GM18868 (cell line): Measurements from ENCODE around the gene SLIT1.

Source experiments
- ATAC-seq: cut with Tn5 transposase; IDR thresholded peaks from one replicate; pipeline ENCODE4 v1.9.1; 2021; ENCODE audit warnings: mild to moderate bottlenecking, moderate library complexity; ENCODE audit not compliant: unreplicated experiment

The SLIT1 gene

DNA sequence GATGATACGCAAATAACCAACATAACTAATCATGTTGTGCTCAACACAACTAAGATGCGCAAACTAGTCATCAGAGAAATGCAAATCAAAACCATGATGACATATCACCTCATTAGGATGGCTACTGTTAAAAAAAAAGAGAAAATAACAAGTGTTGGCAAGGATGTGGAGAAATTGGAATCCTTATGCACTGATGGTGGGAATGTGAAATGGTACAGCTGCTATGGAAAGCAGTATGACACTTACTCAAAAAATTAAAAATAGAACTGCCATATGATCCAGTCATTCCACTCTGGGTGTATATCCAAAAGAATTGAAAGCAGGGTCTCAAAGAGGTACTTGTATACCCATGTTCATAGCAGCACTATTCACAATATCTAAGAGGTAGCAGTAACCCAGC is 42.9 kb downstream of the SLIT1 start:
- ATAC-seq = no peak

DNA sequence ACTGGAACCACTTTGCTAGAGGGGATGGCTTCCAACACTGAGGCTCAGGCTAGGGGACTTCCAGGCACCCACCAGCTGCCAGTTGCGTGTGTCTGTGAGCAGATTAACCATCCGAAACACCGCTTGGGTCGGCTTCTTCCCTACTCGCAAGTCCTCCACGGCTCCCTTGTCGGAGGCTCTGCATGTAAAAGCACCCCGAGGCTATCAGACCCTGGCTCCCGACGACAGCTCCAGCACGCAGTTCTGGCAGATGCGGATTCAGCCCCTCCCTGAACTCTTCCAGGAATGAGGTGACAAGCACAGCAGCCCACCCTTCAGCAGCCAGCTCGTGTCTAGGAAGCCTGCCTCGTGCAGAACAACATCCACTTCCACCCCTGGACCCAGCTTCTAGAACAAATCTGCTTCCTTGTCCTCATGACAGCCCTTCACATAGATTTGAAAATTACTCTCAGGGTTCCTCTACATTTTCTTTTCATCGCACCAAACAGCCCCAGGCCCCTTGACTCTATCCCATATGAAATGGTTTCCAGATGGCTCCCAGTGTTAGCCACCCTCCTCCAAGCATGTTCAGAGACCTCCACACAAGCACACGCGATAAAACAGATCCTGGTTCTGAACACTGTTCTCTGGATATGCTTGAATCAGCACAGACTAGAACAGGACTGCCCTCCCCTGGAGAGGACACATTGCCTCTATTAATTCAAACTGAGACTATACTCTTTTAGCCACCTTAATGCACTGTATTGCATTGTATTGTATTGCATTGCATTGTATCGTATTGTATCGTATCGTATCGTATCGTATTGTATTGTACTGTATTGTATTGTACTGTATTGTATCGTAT is 44.6 kb downstream of the SLIT1 start:
- ATAC-seq = no peak

DNA sequence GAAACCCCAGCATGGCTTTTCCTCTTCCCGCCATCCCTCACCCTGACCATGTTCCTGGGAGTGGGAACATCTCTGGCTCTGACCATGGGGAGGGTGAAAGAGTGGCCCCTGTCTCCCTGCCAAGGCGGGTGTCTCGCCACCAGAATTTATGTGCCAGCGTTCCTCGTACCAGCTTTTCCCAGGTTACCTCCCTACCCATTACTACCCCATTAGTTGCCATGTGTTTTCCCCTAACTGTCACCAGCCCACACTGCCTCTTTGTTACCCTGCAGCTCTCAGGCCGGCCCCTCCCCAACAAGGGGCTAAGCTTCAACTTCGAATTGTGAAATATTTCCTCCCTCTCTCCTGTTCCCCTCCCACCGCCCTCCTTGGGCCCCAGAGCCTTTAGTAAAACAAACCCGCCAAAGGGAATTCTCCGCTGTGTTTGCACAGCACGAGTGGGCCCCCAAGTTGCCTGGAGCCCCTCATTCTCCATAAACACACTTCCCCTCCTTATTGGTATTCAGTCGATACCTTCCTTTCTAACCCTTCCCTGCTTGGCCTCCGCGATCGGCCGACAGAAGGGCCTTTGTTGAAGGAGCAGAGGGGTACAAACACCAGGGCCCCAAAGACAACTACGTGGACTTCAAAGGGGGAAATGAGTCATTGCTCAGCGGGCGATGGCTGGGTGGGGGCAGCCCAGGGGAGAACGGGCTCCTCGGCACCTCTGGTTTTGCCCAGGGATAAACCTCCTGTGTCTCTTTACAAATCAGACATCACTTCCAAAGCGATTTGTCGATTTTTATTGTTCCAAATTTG is 45.5 kb downstream of the SLIT1 start:
- ATAC-seq = no peak

DNA sequence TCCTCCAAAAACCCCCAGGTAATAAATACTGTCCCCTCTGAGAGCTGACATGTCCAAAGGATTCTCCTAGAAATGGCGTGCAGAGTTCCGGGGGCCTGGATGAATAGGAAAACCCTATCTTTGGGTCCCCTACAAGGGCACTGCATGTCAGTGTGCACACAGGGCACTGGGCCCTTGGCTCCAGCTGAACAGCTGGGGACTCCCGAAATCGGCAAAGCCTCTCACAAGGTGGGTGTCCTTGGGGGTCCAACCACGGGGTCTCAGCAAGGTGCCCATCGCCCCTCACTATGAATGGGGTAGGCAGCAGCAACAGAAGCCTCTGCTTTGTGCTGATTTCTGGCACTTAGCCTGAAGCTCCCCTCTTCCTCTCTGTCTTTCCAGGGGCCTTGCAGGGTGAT is 46.1 kb downstream of the SLIT1 start:
- ATAC-seq = no peak

DNA sequence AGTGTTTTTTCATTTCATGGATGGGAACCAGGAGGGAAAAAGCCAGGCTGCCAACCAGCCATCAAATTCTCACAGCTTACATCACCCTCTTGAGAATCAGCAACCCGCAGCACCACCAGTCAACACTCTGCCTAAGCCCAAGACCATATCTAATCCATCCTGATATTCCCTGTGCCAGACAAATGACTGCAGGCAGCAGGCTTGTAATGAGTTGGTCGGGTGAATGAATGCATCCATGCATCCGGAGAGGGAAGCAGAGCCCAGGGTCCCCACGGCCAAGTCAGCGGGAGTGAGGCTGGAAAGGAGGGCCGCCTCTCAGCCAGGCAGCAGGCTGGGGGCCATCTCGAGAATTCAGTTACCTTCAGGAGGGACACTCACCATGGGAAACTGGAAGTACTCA is 46.9 kb downstream of the SLIT1 start:
- no peak for ATAC-seq

DNA sequence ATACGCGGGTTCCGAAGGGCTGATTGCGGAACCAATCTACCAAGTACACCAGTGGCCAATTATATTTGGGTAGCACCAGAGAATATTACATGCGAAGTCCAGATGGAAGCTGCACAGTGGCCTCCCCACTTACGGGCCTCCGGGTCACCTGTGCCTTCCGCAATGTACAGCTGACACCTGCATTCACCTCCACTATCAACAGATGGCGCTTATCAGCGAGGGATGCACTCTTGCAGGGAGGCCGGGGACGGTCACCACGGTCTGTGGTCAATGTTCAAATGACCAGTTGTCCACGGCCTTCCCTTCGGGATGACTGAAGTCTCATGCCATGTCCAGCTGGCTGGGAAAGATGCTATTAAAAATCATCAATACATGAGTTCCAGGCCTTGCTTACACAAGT is 47.6 kb downstream of the SLIT1 start:
- no peak for ATAC-seq

DNA sequence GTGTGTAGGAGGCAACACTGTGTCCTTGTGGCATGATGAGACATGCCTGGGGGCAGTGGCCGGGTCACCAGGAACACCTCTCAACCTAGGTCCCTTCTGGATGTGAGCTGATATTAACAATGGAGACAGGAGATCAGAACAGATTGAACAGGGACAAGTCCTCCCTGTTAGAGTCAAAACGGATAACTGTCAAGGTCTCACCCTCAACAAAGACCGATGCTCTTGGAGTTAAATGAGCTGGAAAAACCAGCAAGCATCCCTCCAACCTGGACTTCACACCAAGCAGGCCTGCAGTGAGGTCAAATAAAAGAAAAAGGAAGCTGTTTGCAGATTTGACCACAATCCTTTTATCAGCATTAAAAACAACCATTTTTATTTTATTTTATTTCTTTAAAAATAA is 49.0 kb downstream of the SLIT1 start:
- ATAC-seq = no peak

DNA sequence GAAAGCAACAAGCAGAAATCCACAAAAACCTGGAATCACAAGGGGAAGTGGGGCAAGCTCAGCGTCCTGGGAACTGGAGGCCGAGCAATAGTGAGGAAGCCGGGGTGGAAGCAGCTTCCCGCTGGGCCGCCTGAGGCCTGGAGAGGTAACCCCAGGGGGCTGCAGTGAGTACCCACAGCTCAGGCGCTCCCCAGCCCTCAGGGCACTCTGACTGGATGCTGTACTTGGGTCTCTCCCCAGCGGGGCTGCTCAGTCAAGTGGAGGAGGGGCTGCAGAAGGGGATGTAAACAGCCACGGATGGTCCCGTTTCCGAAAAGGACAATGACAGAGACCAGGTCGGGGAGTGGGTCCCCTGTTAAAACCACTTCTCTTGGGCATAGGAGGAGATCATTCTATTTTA is 50.3 kb downstream of the SLIT1 start:
- no peak for ATAC-seq

DNA sequence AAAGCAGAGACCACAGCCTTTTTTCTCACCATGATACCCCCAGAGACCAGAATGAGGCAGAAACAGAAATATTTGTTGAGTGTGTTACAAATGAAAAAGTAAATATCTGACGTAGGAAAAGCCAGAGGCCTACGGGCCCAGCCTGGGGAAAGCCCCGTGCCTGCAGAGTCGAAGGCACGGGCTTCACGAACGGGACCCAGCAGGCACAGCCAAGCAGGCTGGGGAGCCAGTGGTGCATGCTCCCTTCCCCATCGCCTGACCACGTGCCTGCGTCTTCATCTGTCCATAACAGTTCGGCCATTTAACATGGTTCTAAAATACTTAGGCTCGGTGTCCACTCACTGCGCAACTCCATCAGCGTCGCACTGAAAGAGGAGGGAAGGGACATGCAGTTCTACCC is 50.8 kb downstream of the SLIT1 start:
- no peak for ATAC-seq

DNA sequence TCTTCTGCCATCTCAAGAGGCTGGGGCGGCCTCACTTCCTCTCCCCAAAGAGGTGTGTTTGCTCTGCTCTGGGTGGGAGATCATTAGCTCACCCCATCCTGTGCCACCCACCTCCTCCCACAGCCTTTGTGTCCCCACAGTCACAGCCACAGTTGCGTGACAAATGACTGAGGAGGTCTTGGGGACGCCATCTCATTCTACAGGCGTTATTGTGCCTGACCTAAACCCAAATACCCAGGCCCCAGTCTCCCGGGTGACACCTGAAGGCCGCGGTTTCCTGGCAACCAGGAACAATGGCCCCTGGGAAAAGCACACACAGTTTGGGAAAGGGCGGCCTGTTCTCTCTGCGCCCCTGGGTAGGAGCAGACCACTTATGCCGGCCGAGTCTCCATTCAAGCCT is 51.6 kb downstream of the SLIT1 start:
- no peak for ATAC-seq

DNA sequence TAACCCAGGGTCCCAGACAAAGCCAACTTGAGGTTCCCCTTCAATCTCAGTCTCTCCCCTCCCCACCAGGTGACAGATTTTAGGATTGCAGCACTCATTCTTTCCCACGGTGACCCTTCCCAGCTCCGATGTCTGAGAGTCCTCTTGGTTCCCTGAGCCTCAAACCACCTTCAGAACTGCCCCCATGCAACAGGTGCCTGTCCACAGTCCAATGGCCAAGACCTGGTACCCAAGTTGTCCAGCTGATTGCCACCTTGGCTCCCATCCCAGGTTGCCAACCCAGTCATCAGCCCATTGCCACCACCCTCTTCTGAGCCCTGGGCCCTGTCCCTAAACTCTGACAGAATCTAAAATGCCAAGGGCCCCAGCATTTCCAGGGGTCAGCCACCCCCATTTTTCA is 53.5 kb downstream of the SLIT1 start:
- ATAC-seq = no peak

DNA sequence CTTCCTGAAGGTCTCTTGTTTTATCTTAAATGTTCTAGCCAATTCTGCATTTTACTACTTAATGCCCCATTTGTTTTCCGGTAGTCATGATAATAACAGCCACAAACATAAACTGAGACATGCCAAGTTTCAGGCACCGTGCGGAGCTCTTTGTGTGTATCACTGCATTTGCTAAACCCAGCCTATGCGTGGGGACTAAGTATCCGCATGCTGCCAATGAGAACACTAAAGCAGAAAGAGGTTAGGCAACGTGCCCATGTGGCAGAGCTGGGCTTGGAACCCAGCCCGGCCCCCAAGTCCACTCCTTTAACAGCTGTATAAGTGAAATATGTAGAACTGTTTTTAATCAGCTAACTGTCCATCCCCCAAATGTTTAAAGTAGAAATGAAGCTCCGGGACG is 54.1 kb downstream of the SLIT1 start:
- no peak for ATAC-seq

DNA sequence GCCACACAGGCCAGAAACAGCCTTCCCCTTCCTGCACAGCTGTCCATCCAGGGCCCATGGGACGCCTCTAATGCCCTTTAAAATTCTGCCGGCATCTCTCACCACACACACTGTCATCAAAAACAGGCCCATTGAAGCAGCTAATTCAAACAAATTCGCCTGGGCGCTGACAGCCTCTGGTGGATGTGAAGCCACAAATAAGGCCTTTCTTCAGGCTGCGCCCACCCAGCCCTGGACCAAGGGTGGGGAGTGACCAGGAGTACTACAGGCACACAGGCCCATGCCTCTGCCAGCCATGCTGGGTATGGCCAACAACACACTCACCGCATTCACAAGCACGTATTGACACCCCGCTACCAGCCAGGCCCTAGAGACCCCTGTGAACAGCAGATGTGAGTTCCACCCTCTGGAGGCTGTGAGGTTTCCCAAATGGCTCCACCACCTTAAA is 54.6 kb downstream of the SLIT1 start:
- no peak for ATAC-seq

DNA sequence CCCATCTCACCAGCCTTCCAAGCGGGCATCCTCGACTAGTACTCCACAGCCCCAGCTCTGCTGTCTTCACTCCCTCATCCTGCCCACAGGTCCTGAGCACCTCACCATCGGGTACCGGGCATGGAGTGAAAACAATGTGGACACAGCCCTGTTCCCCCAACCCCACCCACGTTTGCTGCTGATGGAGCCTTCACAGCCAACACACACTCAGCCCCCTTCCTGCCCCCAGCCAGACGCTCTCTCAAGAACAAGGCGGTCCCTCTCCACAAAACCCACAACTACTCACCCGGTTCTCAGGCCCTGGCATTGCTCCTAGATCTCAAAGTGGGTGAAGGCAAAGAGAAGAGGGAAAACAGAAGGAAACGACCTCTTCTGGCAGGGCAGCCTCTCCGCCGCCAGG is 56.1 kb downstream of the SLIT1 start:
- no peak for ATAC-seq

DNA sequence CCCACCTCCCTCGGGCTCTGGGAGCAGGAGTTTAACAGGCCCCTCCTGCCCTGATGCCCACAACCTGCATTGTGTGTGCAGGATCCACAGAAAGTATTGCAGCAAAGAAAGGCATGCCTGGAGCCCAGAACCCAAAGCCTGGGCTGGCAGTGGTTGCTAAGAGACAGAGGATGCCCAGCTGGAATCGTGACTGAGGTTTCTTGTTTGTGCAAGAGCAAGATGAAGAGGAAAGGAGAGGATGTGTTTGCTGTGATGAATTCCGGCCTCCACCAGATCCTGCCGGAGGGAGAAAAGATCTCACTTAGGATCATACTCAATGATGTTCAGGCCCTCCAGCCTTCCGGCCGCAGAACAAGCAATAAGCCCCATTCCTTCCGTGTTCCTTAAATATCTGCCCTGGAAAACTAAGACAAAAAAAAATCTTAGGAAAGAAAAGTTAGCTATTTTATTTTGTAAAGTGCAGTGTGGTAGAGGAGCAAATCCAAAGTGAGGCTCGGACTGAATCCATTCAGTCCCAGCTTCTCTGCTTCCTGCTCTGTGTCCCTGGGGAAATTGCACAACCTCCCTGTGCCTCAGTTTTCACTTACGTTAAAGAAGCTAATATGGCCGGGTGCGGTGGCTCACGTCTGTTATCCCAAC is 57.1 kb downstream of the SLIT1 start:
- no peak for ATAC-seq

DNA sequence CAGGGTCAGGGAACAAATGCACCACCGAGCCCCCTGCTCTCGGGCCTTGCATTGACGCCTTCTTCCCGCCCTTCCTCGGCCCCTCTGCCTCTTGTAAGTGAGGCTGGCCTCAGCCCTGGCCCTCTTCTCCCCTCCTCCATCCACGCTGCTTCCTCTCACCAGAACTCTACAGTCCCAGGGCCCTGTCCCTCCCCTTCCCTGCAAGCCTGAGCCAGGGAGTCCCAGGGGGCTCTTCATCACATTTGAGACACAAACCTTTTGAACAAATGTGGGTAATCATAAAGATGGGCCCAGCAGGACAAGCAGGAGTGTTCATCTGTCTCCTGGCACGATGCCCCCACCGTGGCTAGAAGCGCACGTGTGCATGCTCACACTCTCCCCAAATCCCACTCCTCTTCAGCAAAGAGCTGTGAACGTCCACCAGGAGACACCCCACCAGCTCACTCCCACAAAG is 57.7 kb downstream of the SLIT1 start:
- no peak for ATAC-seq

DNA sequence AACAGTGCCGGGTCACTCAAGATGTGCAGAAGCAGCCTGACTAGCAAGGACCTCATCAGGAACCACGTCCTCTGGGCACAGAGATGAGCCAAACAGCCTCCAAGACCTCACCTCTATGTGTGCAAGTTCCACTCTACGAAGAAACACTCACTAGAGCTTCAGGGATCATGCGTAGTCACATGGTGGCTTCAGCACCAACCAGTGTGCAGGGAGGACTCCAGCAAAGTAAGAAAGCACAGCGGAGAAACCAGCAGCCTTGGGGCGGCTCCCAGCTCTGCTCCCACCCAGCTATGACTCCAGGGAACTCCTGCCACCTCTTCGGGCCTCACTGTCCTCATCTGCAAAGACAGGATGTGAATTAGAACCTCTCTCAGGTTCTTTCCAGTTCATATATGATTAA is 58.2 kb downstream of the SLIT1 start:
- ATAC-seq = no peak

DNA sequence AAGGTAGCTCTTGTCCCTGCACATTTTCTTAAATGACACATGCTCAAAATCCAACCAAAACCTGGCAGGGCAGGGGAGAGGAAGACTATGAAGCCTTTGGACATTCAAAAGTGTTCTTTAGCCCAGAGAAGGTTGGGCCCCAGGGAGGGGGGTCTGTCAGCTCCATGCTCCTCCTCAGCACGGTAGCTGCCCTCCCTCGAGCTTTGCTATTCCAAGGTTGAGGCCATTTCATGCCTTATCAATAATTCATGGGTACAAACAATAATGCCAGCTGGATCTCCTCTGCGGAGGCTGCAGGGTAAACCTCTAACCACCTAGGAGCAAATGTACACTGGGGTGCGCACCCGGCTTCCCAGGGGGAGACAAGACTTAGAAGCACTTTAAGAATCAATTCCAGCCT is 61.5 kb downstream of the SLIT1 start:
- ATAC-seq = no peak

DNA sequence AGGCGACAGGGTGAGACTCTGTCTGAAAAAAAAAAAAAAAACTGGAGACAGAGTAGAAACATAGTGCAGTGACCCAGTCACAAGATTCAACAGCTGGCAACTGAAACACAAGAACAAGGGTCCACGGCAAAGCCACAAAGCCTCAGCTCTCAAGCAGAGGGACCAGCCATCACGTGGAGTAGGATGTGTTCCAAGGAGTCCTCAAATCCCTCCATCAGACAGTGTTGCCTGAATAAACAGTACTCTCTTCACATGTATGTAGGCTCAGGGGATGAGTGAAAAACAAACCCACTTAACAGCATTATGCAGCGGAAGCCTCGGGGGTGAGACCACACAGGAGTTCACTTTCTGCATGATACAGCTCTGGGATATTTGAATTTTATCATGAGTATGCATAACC is 62.0 kb downstream of the SLIT1 start:
- ATAC-seq = no peak

DNA sequence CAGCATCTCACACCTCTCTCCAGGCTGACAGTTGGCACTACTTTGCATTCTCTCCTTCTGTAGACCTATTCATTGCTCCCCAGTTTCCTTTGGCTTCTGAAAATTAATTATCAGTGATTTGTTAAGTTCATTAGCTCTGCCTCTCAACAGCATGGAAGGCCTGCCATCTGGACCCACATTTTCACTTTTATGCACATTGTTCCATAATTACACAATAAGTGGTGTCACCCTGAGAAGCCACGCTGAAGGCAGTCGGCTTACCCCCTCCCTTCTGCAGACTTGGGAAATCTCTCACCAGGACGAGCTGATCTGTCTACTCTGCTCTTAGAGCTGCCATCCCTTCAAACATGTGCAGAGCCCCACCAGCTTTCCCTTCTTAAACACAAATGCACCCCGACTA is 64.7 kb downstream of the SLIT1 start:
- ATAC-seq = no peak

DNA sequence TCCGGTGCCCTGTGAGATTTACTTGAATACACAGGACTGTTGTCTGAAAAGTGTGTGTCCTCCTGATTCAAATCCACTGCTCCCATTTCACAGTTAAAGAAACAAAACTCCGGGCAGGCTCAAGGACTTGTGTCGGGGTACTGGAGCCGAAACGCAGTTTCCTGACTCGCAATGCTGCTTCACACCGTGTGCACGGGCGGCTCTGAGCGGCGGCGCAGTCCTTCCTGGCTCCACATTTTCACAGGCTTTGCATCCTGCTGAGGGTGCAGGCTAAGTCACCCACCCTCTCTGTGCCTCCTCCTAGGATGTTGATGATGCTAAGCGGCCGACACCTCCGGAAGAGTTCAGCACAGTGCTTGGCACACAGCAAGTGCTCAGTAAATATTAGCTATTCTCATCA is 65.4 kb downstream of the SLIT1 start:
- ATAC-seq = no peak
